Mesenchymal stem cell (in vitro differentiated cells and primary cell): ENCODE measurements around the gene TMEM244.

Experiments used
- DNase-seq: peaks from one replicate; pipeline ENCODE4 v3.0.0-alpha.2; 2013
- H2AFZ ChIP-seq: one replicate; pipeline ENCODE4 v1.6.1; 2013; ENCODE audit warnings: low read depth, mild to moderate bottlenecking, control low read depth, inconsistent platforms, low read length, moderate library complexity
- H2AK5ac ChIP-seq: 2 replicates; pipeline ENCODE4 v1.6.1; 2013; ENCODE audit warnings: low read length, moderate library complexity, mild to moderate bottlenecking, inconsistent platforms; ENCODE audit not compliant: severe bottlenecking
- H2BK120ac ChIP-seq: one replicate; pipeline ENCODE4 v1.6.1; 2013; ENCODE audit warnings: low read depth, mild to moderate bottlenecking, inconsistent platforms, low read length, moderate library complexity
- H2BK12ac ChIP-seq, 2 experiments: one replicate each; pipeline ENCODE4 v1.6.1; 2013; ENCODE audit warnings: inconsistent platforms in 2 of 2, low read length in 2 of 2, mild to moderate bottlenecking in 2 of 2, moderate library complexity in 2 of 2, control low read depth in 1 of 2
- H2BK15ac ChIP-seq: one replicate; pipeline ENCODE4 v1.6.1; 2013; ENCODE audit warnings: mild to moderate bottlenecking, low read depth, inconsistent platforms; ENCODE audit not compliant: poor library complexity, severe bottlenecking
- H2BK5ac ChIP-seq: 2 replicates; pipeline ENCODE4 v1.6.1; 2013; ENCODE audit warnings: low read depth, mild to moderate bottlenecking, low read length, control low read depth, inconsistent platforms; ENCODE audit not compliant: poor library complexity, severe bottlenecking
- H3K14ac ChIP-seq, 2 experiments: one replicate each; pipeline ENCODE4 v1.6.1; 2013; ENCODE audit warnings: inconsistent platforms in 2 of 2, low read length in 2 of 2, control low read depth in 1 of 2, mild to moderate bottlenecking in 1 of 2, moderate library complexity in 1 of 2
- H3K18ac ChIP-seq, 2 experiments: one replicate each; pipeline ENCODE4 v1.6.1; 2013; ENCODE audit warnings: inconsistent platforms in 2 of 2, low read length in 2 of 2, control low read depth in 1 of 2, low read depth in 1 of 2, mild to moderate bottlenecking in 1 of 2
- H3K23ac ChIP-seq, 2 experiments: one replicate each; pipeline ENCODE4 v1.6.1; 2013; ENCODE audit warnings: inconsistent platforms in 2 of 2, low read length in 2 of 2, mild to moderate bottlenecking in 2 of 2, moderate library complexity in 2 of 2, control low read depth in 1 of 2
- H3K27ac ChIP-seq: 2 replicates; pipeline ENCODE4 v1.5.1; 2013; ENCODE audit warnings: mild to moderate bottlenecking, moderate library complexity, low read length, control low read depth, inconsistent platforms; ENCODE audit not compliant: poor library complexity, severe bottlenecking
- H3K27me3 ChIP-seq, 2 experiments: 2 replicates each; pipeline versions ENCODE4 v1.6.1 to v1.7.0; 2013; ENCODE audit warnings: low read length in 2 of 2, mild to moderate bottlenecking in 2 of 2, moderate library complexity in 2 of 2, control low read depth in 1 of 2, inconsistent platforms in 1 of 2; ENCODE audit not compliant: control insufficient read depth in 1 of 2, insufficient read depth in 1 of 2
- H3K36me3 ChIP-seq, 2 experiments: 2 replicates each; pipeline versions ENCODE4 v1.6.1 to v1.7.0; 2013; ENCODE audit warnings: low read length in 2 of 2, control low read depth in 1 of 2, inconsistent platforms in 1 of 2, low read depth in 1 of 2, mild to moderate bottlenecking in 1 of 2; ENCODE audit not compliant: insufficient read depth in 2 of 2, control insufficient read depth in 1 of 2
- H3K4ac ChIP-seq, 2 experiments: one replicate each; pipeline ENCODE4 v1.6.1; 2013; ENCODE audit warnings: inconsistent platforms in 2 of 2, low read length in 2 of 2, mild to moderate bottlenecking in 2 of 2, moderate library complexity in 2 of 2, control low read depth in 1 of 2, low read depth in 1 of 2
- H3K4me1 ChIP-seq: 2 replicates; pipeline ENCODE4 v1.6.1; 2013; ENCODE audit warnings: low read depth, low read length, control low read depth; ENCODE audit not compliant: control insufficient read depth, insufficient read depth
- H3K4me2 ChIP-seq: 2 replicates; pipeline ENCODE4 v1.6.1; 2013; ENCODE audit warnings: low read length, mild to moderate bottlenecking, inconsistent platforms; ENCODE audit not compliant: poor library complexity, severe bottlenecking
- H3K4me3 ChIP-seq, 2 experiments: 2 replicates each; pipeline versions ENCODE4 v1.5.1 to v1.7.0; 2013; ENCODE audit warnings: low read length in 2 of 2, mild to moderate bottlenecking in 2 of 2, control low read depth in 1 of 2, low read depth in 1 of 2; ENCODE audit not compliant: insufficient read depth in 1 of 2
- H3K79me1 ChIP-seq: replicated peaks from 2 replicates; pipeline ENCODE4 v1.6.1; 2013; ENCODE audit warnings: mild to moderate bottlenecking, control low read depth, low read length, inconsistent platforms; ENCODE audit not compliant: poor library complexity, severe bottlenecking
- H3K9ac ChIP-seq: 2 replicates; pipeline ENCODE4 v1.7.0; 2013; ENCODE audit warnings: mild to moderate bottlenecking, low read length, moderate library complexity
- H3K9me3 ChIP-seq: 2 replicates; pipeline ENCODE4 v1.7.0; 2013; ENCODE audit warnings: mild to moderate bottlenecking, low read length; ENCODE audit not compliant: control insufficient read depth
- H4K8ac ChIP-seq: one replicate; pipeline ENCODE4 v1.6.1; 2013; ENCODE audit warnings: inconsistent platforms, mild to moderate bottlenecking, low read length, moderate library complexity
- H4K91ac ChIP-seq: one replicate; pipeline ENCODE4 v1.6.1; 2013; ENCODE audit warnings: mild to moderate bottlenecking, low read length, inconsistent platforms
- WGBS: methylation state at CpG from one replicate; pipeline ENCODE4 v1.1.7; 2013; ENCODE audit warnings: mixed read lengths; 5-methylcytosine and 5-hydroxymethylcytosine counted together

The TMEM244 gene

GRCh38 chr6:129795261-129795660 is 65.9 kb downstream of the TMEM244 start:
- H2AFZ ChIP-seq: no peak overlapping the region
- H3K9me3 ChIP-seq: no peaks in the 10 kb centered on the region
- H2BK15ac ChIP-seq: no peak overlapping the region
- H3K18ac ChIP-seq: no peak overlapping the region
- no peak overlapping the region for H2BK5ac ChIP-seq
- no peak overlapping the region for H3K4me2 ChIP-seq
- DNase-seq: no peak
- H2BK120ac ChIP-seq: no peak overlapping the region
- H3K9ac ChIP-seq: no peak overlapping the region
- no peak overlapping the region for H2BK12ac ChIP-seq
- H3K4me1 ChIP-seq: no peaks in the 10 kb centered on the region
- no peak overlapping the region for H3K23ac ChIP-seq
- no peak overlapping the region for H3K14ac ChIP-seq
- H3K27ac ChIP-seq: no peak overlapping the region
- no peak overlapping the region for H2AK5ac ChIP-seq
- H3K4me3 ChIP-seq: no peak overlapping the region
- no peak overlapping the region for H4K91ac ChIP-seq
- no peaks in the 10 kb centered on the region for H3K27me3 ChIP-seq
- peak overlapping the region in 1 of 2 experiments; percentile 51 for H3K4ac ChIP-seq
- no peak overlapping the region for H4K8ac ChIP-seq
- no peaks in the 10 kb centered on the region for H3K79me1 ChIP-seq
- 54% methylated on average over 2 of the region's 2 CpGs for WGBS
- H3K36me3 ChIP-seq: no peaks in the 10 kb centered on the region

GRCh38 chr6:129793447-129793846 is 67.7 kb downstream of the TMEM244 start:
- H3K27ac ChIP-seq: no peak overlapping the region
- no peak overlapping the region for H4K91ac ChIP-seq
- no peak overlapping the region for H2AFZ ChIP-seq
- no peaks in the 10 kb centered on the region for H3K79me1 ChIP-seq
- no peak overlapping the region for H2BK12ac ChIP-seq
- H2BK15ac ChIP-seq: no peak overlapping the region
- no peak overlapping the region for H2AK5ac ChIP-seq
- no peak overlapping the region for H3K14ac ChIP-seq
- H3K18ac ChIP-seq: no peak overlapping the region
- H3K23ac ChIP-seq: no peak overlapping the region
- H3K36me3 ChIP-seq: no peaks in the 10 kb centered on the region
- DNase-seq: no peak
- no peak overlapping the region for H4K8ac ChIP-seq
- H3K4ac ChIP-seq: no peak overlapping the region
- no peak overlapping the region for H3K4me2 ChIP-seq
- H3K4me3 ChIP-seq: no peak overlapping the region
- H2BK5ac ChIP-seq: no peak overlapping the region
- H2BK120ac ChIP-seq: no peak overlapping the region
- H3K9ac ChIP-seq: no peak overlapping the region
- H3K9me3 ChIP-seq: no peaks in the 10 kb centered on the region
- H3K4me1 ChIP-seq: no peaks in the 10 kb centered on the region
- WGBS: 85% methylated on average over 7 of the region's 7 CpGs
- H3K27me3 ChIP-seq: no peaks in the 10 kb centered on the region

GRCh38 chr6:129792049-129792448 is 69.1 kb downstream of the TMEM244 start:
- no peak overlapping the region for H2AK5ac ChIP-seq
- no peak overlapping the region for H3K4ac ChIP-seq
- WGBS: 83% methylated on average over 3 of the region's 4 CpGs
- H2BK15ac ChIP-seq: no peak overlapping the region
- no peak overlapping the region for H3K14ac ChIP-seq
- no peak overlapping the region for H2BK120ac ChIP-seq
- no peaks in the 10 kb centered on the region for H3K4me1 ChIP-seq
- H3K9ac ChIP-seq: no peak overlapping the region
- no peak overlapping the region for H2BK5ac ChIP-seq
- H3K23ac ChIP-seq: no peak overlapping the region
- no peak overlapping the region for H3K4me3 ChIP-seq
- H3K79me1 ChIP-seq: no peaks in the 10 kb centered on the region
- no peaks in the 10 kb centered on the region for H3K36me3 ChIP-seq
- H2AFZ ChIP-seq: no peak overlapping the region
- no peak overlapping the region for H3K27ac ChIP-seq
- H3K18ac ChIP-seq: no peak overlapping the region
- H3K9me3 ChIP-seq: no peaks in the 10 kb centered on the region
- no peaks in the 10 kb centered on the region for H3K27me3 ChIP-seq
- no peak overlapping the region for H2BK12ac ChIP-seq
- no peak overlapping the region for H4K8ac ChIP-seq
- DNase-seq: no peak
- H4K91ac ChIP-seq: no peak overlapping the region
- H3K4me2 ChIP-seq: no peak overlapping the region

GRCh38 chr6:129790785-129791184 is 70.3 kb downstream of the TMEM244 start:
- Histone ChIP-seq H2BK5ac (no peak overlapping the region), H3K9ac (no peak overlapping the region), H4K8ac (no peak overlapping the region), H3K27ac (no peak overlapping the region), H3K4ac (no peak overlapping the region), H3K79me1 (no peaks in the 10 kb centered on the region), H4K91ac (no peak overlapping the region), H3K36me3 (no peaks in the 10 kb centered on the region), H2AFZ (no peak overlapping the region), H3K9me3 (no peaks in the 10 kb centered on the region), H2BK120ac (no peak overlapping the region), H3K18ac (no peak overlapping the region), H2BK12ac (no peak overlapping the region), H3K4me1 (peaks cover 1% of the 10 kb centered on the region), H3K4me3 (no peak overlapping the region), H3K27me3 (no peaks in the 10 kb centered on the region), H3K4me2 (no peak overlapping the region), H3K14ac (no peak overlapping the region), H2AK5ac (no peak overlapping the region), H3K23ac (no peak overlapping the region), H2BK15ac (no peak overlapping the region)
- DNase-seq: no peak
- 100% methylated on average over 1 of the region's 1 CpG for WGBS
